ENCODE results near the gene PIGT.

The PIGT gene

DNA sequence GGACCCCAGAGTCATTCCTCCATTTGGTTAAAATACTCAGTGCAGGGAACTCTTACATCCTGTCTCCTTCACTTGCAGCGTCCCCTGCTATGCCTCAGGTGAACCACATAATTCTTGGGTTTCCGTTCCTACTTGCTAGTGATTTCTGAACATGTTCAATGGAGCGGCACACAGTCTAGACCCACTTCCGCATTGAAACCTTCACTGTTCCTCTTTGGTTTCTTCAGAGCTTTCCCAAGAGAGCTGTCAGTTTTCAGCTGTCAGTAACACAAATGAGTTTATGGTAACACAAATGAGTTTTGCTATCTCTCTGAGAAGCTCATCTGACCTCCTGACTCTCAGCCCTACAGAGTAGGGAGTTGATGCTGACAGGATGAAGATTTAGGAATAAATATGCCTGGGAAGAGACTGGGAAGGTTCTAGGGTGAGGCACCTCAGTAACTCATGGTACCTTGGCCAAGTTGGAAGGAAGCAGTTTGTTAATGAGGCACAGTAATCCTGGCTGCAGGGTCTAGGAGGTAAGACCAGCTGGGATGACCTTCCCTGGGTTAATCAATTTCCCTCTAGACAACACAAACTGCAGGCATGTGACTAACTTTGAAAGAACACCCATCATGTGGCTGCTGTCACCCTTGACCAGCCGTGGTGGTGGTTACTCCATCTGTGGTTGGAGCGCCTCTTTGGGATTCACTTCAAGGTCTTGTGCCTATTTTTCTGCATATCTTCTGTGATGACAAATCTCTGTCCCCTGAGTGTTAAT lies 47.5 kb upstream of the PIGT start:
- H3K4me1 ChIP-seq, result peaks cover 4% of the 10 kb centered on the region
- peaks cover 11% of the 10 kb centered on the region for H3K79me2 ChIP-seq
- no peak overlapping the region for H3K27ac ChIP-seq
- no peak overlapping the region for H3K4me3 ChIP-seq (ENCODE audit: low read depth, low read length)
- no peak overlapping the region for H3K9ac ChIP-seq
- no peak overlapping the region for H2AFZ ChIP-seq
- H3K27me3 ChIP-seq (ENCODE audit: control insufficient read depth, insufficient read depth, low read length), result no peaks in the 10 kb centered on the region
- H3K36me3 ChIP-seq (ENCODE audit: control insufficient read depth, insufficient read depth, low read length), result no peaks in the 10 kb centered on the region
- no peaks in the 10 kb centered on the region for H3K9me3 ChIP-seq (ENCODE audit: control insufficient read depth, low read length)
- TF ChIP-seq, protein P1, sequence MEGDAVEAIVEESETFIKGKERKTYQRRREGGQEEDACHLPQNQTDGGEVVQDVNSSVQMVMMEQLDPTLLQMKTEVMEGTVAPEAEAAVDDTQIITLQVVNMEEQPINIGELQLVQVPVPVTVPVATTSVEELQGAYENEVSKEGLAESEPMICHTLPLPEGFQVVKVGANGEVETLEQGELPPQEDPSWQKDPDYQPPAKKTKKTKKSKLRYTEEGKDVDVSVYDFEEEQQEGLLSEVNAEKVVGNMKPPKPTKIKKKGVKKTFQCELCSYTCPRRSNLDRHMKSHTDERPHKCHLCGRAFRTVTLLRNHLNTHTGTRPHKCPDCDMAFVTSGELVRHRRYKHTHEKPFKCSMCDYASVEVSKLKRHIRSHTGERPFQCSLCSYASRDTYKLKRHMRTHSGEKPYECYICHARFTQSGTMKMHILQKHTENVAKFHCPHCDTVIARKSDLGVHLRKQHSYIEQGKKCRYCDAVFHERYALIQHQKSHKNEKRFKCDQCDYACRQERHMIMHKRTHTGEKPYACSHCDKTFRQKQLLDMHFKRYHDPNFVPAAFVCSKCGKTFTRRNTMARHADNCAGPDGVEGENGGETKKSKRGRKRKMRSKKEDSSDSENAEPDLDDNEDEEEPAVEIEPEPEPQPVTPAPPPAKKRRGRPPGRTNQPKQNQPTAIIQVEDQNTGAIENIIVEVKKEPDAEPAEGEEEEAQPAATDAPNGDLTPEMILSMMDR (IDR thresholded peaks at IDR 0.05), result no peak
- H3K4me2 ChIP-seq (ENCODE audit: low read length), result no peak overlapping the region

DNA sequence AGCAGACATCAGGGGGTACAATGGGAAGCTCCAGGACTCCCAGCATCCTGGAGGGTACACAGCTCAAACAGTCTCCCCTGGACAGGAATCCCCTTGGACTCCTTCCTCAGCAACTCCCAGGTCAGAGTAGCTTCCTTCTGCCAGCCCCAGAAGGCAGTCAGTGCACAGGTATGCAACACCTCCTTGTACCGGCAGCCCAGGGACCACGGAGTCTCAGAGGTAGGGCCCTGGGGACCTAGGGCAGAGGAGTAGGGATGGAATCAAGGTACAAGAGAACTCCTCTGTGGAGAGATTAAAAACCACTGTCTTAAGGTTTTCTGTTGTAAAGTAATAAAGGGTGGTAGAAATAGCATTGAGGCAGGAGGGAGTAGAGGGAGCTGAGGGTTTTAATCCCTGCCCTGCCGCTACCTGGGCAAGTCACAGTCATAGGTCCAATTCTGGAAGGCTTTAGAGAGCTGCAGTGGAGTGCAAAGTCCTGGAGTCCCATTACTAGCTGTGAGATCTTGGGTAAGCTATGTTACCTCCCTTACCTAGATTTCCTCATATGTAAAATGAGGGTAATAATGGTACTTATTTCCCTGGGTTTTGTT lies 45.3 kb upstream of the PIGT start:
- Histone ChIP-seq H3K4me1 (no peaks in the 10 kb centered on the region), H3K4me3 (ENCODE audit: low read depth, low read length) (no peak overlapping the region), H3K27me3 (ENCODE audit: control insufficient read depth, insufficient read depth, low read length) (no peaks in the 10 kb centered on the region), H2AFZ (no peak overlapping the region), H3K36me3 (ENCODE audit: control insufficient read depth, insufficient read depth, low read length) (no peaks in the 10 kb centered on the region), H3K27ac (no peak overlapping the region), H3K9ac (no peak overlapping the region), H3K4me2 (ENCODE audit: low read length) (no peak overlapping the region), H3K79me2 (peaks cover 10% of the 10 kb centered on the region), H3K9me3 (ENCODE audit: control insufficient read depth, low read length) (no peaks in the 10 kb centered on the region)
- TF ChIP-seq, protein P1 (IDR thresholded peaks at IDR 0.05), result no peak

DNA sequence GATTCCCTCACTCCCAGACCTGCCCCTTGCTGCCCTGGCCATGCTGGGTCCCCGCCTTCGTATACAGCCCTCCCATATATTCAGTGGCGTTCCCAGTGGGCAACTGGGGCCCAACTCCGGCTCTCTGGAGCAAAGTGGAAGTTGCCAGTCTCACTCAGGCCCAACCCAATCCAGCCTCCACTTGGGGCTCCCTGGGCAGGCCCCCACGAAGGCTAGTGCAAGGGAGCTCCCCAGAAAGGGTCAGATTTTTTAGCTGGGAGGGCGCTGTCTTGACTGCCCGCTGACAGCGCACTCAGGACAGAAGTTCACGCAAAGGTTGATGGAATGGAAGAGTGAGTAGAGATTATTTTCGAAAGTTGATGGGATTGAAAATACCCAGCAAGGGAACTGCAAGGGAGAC lies 43.7 kb upstream of the PIGT start:
- TF ChIP-seq, protein P1 (IDR thresholded peaks at IDR 0.05), result no peak
- H3K4me3 ChIP-seq (ENCODE audit: low read depth, low read length), result no peak overlapping the region
- H3K9ac ChIP-seq, result no peak overlapping the region
- peaks cover 4% of the 10 kb centered on the region for H3K4me1 ChIP-seq
- H3K9me3 ChIP-seq (ENCODE audit: control insufficient read depth, low read length), result no peaks in the 10 kb centered on the region
- H3K4me2 ChIP-seq (ENCODE audit: low read length), result no peak overlapping the region
- H3K27me3 ChIP-seq (ENCODE audit: control insufficient read depth, insufficient read depth, low read length), result no peaks in the 10 kb centered on the region
- no peaks in the 10 kb centered on the region for H3K36me3 ChIP-seq (ENCODE audit: control insufficient read depth, insufficient read depth, low read length)
- no peak overlapping the region for H3K27ac ChIP-seq
- peaks cover 10% of the 10 kb centered on the region for H3K79me2 ChIP-seq
- no peak overlapping the region for H2AFZ ChIP-seq

DNA sequence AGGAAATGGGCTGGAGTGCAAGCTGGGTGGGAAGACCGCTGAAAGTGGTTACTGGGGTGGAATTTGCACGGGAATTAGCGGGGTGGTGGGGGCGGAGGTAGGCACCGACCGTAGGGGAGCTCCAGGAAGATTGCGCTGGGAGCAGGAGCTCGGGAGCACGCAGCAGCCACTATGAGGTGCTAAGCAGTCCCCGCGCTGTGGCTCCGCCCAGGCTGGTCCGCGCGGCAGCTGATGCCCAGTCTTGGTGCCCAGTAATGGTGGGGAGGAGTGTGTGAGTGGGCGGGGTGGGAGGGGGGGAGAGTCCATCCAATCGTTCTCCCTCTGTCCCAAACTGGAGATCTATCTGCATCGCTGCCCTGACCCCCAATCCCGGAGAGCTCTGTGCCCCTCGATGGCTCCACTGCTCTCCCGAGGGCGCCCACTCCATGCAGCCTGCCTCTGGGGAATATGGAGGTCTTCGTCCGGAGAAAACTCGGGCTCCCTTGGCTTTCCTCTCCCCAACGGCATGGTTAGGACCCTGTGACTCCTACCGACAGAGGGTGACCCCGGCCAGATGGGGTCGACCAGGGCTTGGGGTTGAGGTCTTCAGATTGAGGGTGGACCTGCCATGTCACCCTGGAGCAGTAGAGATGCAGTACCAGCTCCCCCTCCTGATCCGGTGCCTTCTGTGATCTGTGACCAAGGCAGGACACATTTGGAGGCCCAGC lies 43.1 kb upstream of the PIGT start:
- Histone ChIP-seq H3K79me2 (peaks cover 10% of the 10 kb centered on the region), H3K27me3 (ENCODE audit: control insufficient read depth, insufficient read depth, low read length) (no peaks in the 10 kb centered on the region), H3K9ac (no peak overlapping the region), H3K4me1 (peaks cover 9% of the 10 kb centered on the region), H3K27ac (no peak overlapping the region), H3K4me3 (ENCODE audit: low read depth, low read length) (no peak overlapping the region), H2AFZ (peak overlapping the region; percentile 78), H3K4me2 (ENCODE audit: low read length) (no peak overlapping the region), H3K36me3 (ENCODE audit: control insufficient read depth, insufficient read depth, low read length) (no peaks in the 10 kb centered on the region), H3K9me3 (ENCODE audit: control insufficient read depth, low read length) (no peaks in the 10 kb centered on the region)
- TF ChIP-seq, protein P1 (IDR thresholded peaks at IDR 0.05), result no peak
